GM12878 (cell line): ENCODE data around the gene TUBGCP2.

Experiments
- CREB1 ChIP-seq: IDR thresholded peaks from 2 replicates; pipeline ENCODE4 v1.6.1; 2012; ENCODE audit warnings: low read depth, mild to moderate bottlenecking, inconsistent platforms
- CTCF ChIP-seq, 3 experiments: IDR thresholded peaks in 2 of 3; conservative IDR thresholded peaks in 1 of 3; 2 replicates each; pipeline ENCODE4 v1.5.1; 2011; ENCODE audit warnings: low read depth in 3 of 3, low read length in 3 of 3, mild to moderate bottlenecking in 3 of 3, control low read depth in 2 of 3, moderate library complexity in 2 of 3, inconsistent platforms in 1 of 3, mixed read lengths in 1 of 3; ENCODE audit not compliant: control insufficient read depth in 2 of 3, insufficient read depth in 1 of 3; ENCODE audit errors: extremely low read depth in 1 of 3
- HDGF ChIP-seq: fragments of 450-650 bp; IDR thresholded peaks from 2 replicates; pipeline ENCODE4 v1.6.1; 2016; ENCODE audit warnings: antibody characterized with exemption
- POLR2A ChIP-seq: IDR thresholded peaks from 2 replicates; pipeline ENCODE4 v1.6.1; 2011; ENCODE audit warnings: low read depth, mild to moderate bottlenecking, low read length
- POLR2AphosphoS5 ChIP-seq: IDR thresholded peaks from 2 replicates; pipeline ENCODE4 v1.6.1; 2011; ENCODE audit warnings: mild to moderate bottlenecking, low read length, inconsistent platforms
- RAD21 ChIP-seq: IDR thresholded peaks from 2 replicates; pipeline ENCODE4 v1.6.1; 2011; ENCODE audit warnings: mild to moderate bottlenecking, low read depth, low read length, moderate library complexity; ENCODE audit not compliant: insufficient read depth
- RCOR1 ChIP-seq: conservative IDR thresholded peaks from 2 replicates; pipeline ENCODE4 v1.6.1; 2012; ENCODE audit warnings: low read depth, low read length, improper control_type of control experiment
- USF2 ChIP-seq: IDR thresholded peaks from 2 replicates; pipeline ENCODE4 v1.6.1; 2011; ENCODE audit warnings: low read depth, low read length, improper control_type of control experiment, borderline replicate concordance
- ZNF217 ChIP-seq: fragments of 450-650 bp; IDR thresholded peaks from 2 replicates; pipeline ENCODE4 v1.6.1; 2017; ENCODE audit warnings: antibody characterized with exemption, mild to moderate bottlenecking
- ZNF24 ChIP-seq: fragments of 450-650 bp; IDR thresholded peaks from 2 replicates; pipeline ENCODE4 v1.6.1; 2017; ENCODE audit warnings: antibody characterized with exemption, mild to moderate bottlenecking
- ZNF622 ChIP-seq: fragments of 450-650 bp; IDR thresholded peaks from 2 replicates; pipeline ENCODE4 v1.6.1; 2017; ENCODE audit warnings: mild to moderate bottlenecking, inconsistent platforms
- TF ChIP-seq, protein P1 (sequence below): IDR thresholded peaks from 2 replicates; pipeline ENCODE4 v1.6.1; 2012; ENCODE audit warnings: mild to moderate bottlenecking, low read depth, low read length

DNA sequence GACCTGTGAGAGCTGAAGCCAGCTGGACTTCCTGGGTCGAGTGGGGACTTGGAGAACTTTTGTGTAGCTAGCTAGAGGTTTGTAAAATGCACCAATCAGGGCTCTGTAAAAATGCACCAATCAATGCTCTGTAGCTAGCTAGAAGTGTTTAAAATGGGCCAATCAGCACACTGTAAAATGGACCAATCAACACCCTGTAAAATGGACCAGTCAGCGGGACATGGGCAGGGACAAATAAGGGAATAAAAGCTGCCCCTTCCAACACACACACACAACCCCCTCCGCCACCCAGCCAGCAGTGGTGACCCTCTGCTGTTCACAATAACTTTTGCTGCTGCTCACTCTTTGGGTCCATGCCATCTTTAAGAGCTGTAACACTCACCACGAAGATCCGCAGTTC, 7.2 kb upstream of the TUBGCP2 start:
- no peak for TF ChIP-seq CTCF (IDR thresholded peaks at IDR 0.05 in 2 of 3, conservative IDR thresholded peaks at IDR 0.05 in 1 of 3; ENCODE audit: control insufficient read depth in 2 of 3, extremely low read depth in 1 of 3, insufficient read depth in 1 of 3, low read depth in 3 of 3, low read length in 3 of 3)
- TF ChIP-seq HDGF: no peak
- no peak for TF ChIP-seq RAD21
- TF ChIP-seq USF2: no peak
- TF ChIP-seq ZNF622: no peak
- no peak for TF ChIP-seq CREB1
- TF ChIP-seq, protein P1, sequence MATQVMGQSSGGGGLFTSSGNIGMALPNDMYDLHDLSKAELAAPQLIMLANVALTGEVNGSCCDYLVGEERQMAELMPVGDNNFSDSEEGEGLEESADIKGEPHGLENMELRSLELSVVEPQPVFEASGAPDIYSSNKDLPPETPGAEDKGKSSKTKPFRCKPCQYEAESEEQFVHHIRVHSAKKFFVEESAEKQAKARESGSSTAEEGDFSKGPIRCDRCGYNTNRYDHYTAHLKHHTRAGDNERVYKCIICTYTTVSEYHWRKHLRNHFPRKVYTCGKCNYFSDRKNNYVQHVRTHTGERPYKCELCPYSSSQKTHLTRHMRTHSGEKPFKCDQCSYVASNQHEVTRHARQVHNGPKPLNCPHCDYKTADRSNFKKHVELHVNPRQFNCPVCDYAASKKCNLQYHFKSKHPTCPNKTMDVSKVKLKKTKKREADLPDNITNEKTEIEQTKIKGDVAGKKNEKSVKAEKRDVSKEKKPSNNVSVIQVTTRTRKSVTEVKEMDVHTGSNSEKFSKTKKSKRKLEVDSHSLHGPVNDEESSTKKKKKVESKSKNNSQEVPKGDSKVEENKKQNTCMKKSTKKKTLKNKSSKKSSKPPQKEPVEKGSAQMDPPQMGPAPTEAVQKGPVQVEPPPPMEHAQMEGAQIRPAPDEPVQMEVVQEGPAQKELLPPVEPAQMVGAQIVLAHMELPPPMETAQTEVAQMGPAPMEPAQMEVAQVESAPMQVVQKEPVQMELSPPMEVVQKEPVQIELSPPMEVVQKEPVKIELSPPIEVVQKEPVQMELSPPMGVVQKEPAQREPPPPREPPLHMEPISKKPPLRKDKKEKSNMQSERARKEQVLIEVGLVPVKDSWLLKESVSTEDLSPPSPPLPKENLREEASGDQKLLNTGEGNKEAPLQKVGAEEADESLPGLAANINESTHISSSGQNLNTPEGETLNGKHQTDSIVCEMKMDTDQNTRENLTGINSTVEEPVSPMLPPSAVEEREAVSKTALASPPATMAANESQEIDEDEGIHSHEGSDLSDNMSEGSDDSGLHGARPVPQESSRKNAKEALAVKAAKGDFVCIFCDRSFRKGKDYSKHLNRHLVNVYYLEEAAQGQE: no peak
- no peak for TF ChIP-seq POLR2A
- no peak for TF ChIP-seq ZNF217
- TF ChIP-seq POLR2AphosphoS5: no peak
- no peak for TF ChIP-seq RCOR1
- TF ChIP-seq ZNF24: no peak
